HCEC 1CT (cell line): ENCODE measurements around the gene CD27.
"Not testable (repeated sequence)": the region's sequence is repeated elsewhere in the genome, so short reads cannot be mapped to it uniquely, and the experiment has no call there.

Source experiments
- DNase-seq: peaks from one replicate; pipeline ENCODE4 v3.0.0-alpha.2; 2017

CD27 gene

GRCh38 chr12:6461401-6462233 lies 16.9 kb downstream of the CD27 start:
- DNase-seq = no peak

GRCh38 chr12:6462234-6462995 lies 17.7 kb downstream of the CD27 start:
- no peak for DNase-seq

- no peak for DNase-seq
These were observed 18.5 kb downstream of the CD27 start for GRCh38 chr12:6463216-6463615.

GRCh38 chr12:6463858-6464257 lies 19.1 kb downstream of the CD27 start:
- DNase-seq = no peak

GRCh38 chr12:6464531-6464930 lies 19.8 kb downstream of the CD27 start:
- DNase-seq = no peak

- peak; percentile 65 for DNase-seq
These were observed 20.9 kb downstream of the CD27 start for GRCh38 chr12:6465467-6466183.

GRCh38 chr12:6466184-6466573 lies 21.4 kb downstream of the CD27 start:
- DNase-seq = no peak

GRCh38 chr12:6466751-6467150 lies 22.0 kb downstream of the CD27 start:
- DNase-seq = not testable (repeated sequence)

- not testable (repeated sequence) for DNase-seq
These were observed 23.0 kb downstream of the CD27 start for GRCh38 chr12:6467571-6468282.

- DNase-seq = peak; percentile 51
These were observed 23.5 kb downstream of the CD27 start for GRCh38 chr12:6468283-6468575.

- no peak for DNase-seq
These were observed 24.3 kb downstream of the CD27 start for GRCh38 chr12:6469092-6469491.

GRCh38 chr12:6469609-6470374 lies 25.0 kb downstream of the CD27 start:
- no peak for DNase-seq

GRCh38 chr12:6470375-6471163 lies 25.8 kb downstream of the CD27 start, which contains the start of gene VAMP1:
Gene VAMP1, minus strand, starts transcription at chr12:6470677. Its CDS starts 146 bp downstream, at chr12:6470531.
- peak; percentile 98 for DNase-seq

- peak; percentile 54 for DNase-seq
These were observed 27.2 kb downstream of the CD27 start for GRCh38 chr12:6471989-6472360.

GRCh38 chr12:6472491-6472890 lies 27.7 kb downstream of the CD27 start:
- DNase-seq = no peak

- not testable (repeated sequence) for DNase-seq
These were observed 30.6 kb downstream of the CD27 start for GRCh38 chr12:6475233-6475975.

GRCh38 chr12:6476489-6476888 lies 31.7 kb downstream of the CD27 start:
- peak; percentile 68 for DNase-seq

GRCh38 chr12:6477601-6478377 lies 33.0 kb downstream of the CD27 start:
- not testable (repeated sequence) for DNase-seq

GRCh38 chr12:6478416-6478815 lies 33.7 kb downstream of the CD27 start:
- DNase-seq = no peak

GRCh38 chr12:6488240-6488639 lies 43.5 kb downstream of the CD27 start:
- no peak for DNase-seq
